ENCODE data around the gene ZNF549. TPM values are rescaled to one million over a fixed set of nuclear protein-coding genes. Genes with fewer than 3 reads are reported as not detected.
A peak's percentile ranks its signal among the peaks of the same experiment; 100 is the strongest.

The ZNF549 gene
- total and polyA plus RNA-seq, 2 of the 13 experiments (the other 11 are each of a cell fraction or from before 2014, with no cell fraction given), result 2.8 to 6.4 TPM

GRCh38 chr19:57499680-57500395, 27.3 kb upstream of the ZNF549 start, which contains the start of gene ZNF773 (continued):
- TF ChIP-seq ZNF768 (CRISPR knock-in tag; IDR thresholded peaks at IDR 0.05) (peak; percentile 63; the same call in 1 of the 2 replicates), RXRA (CRISPR knock-in tag; IDR thresholded peaks at IDR 0.05) (peak; percentile 74), DMAP1 (CRISPR knock-in tag; IDR thresholded peaks at IDR 0.05) (peak; percentile 71; the same call in 1 of the 2 replicates), SOX5 (CRISPR knock-in tag; IDR thresholded peaks at IDR 0.05; ENCODE audit: borderline replicate concordance) (0 out of 2 replicates have a peak, but pooled peaks have one; percentile 22), GMEB1 (CRISPR knock-in tag; IDR thresholded peaks at IDR 0.05; ENCODE audit: borderline replicate concordance) (peak; percentile 95), PHF8 (CRISPR knock-in tag; IDR thresholded peaks at IDR 0.05) (peak; percentile 96), SNAI1 (CRISPR knock-in tag; IDR thresholded peaks at IDR 0.05; ENCODE audit: borderline replicate concordance) (0 out of 2 replicates have a peak, but pooled peaks have one; percentile 37), THAP11 (CRISPR knock-in tag; IDR thresholded peaks at IDR 0.05) (peak; percentile 98), ZBTB38 (CRISPR knock-in tag; IDR thresholded peaks at IDR 0.05) (peak; percentile 35; the same call in 1 of the 2 replicates), HNF1B (CRISPR knock-in tag; IDR thresholded peaks at IDR 0.05) (peak; percentile 69), SRY (CRISPR knock-in tag; IDR thresholded peaks at IDR 0.05) (peak; percentile 70; the same call in 1 of the 2 replicates), ZNF709 (CRISPR knock-in tag; IDR thresholded peaks at IDR 0.05) (peak; percentile 72; the same call in 1 of the 2 replicates)
- TF ChIP-seq, protein P1, sequence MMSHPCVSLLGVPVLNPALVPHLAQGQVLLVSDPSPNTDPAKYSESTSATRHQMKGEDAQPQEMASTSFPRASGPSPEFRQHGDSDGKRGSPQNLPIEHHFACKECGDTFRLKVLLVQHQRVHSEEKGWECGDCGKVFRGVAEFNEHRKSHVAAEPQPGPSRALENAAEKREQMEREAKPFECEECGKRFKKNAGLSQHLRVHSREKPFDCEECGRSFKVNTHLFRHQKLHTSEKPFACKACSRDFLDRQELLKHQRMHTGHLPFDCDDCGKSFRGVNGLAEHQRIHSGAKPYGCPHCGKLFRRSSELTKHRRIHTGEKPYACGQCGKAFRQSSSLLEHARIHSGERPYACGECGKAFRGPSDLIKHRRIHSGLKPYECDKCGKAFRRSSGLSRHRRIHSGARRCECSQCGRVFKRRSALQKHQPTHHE (CRISPR knock-in tag; IDR thresholded peaks at IDR 0.05; ENCODE audit: borderline replicate concordance), result peak; percentile 40; the same call in 1 of the 2 replicates
- TF ChIP-seq, protein P2, sequence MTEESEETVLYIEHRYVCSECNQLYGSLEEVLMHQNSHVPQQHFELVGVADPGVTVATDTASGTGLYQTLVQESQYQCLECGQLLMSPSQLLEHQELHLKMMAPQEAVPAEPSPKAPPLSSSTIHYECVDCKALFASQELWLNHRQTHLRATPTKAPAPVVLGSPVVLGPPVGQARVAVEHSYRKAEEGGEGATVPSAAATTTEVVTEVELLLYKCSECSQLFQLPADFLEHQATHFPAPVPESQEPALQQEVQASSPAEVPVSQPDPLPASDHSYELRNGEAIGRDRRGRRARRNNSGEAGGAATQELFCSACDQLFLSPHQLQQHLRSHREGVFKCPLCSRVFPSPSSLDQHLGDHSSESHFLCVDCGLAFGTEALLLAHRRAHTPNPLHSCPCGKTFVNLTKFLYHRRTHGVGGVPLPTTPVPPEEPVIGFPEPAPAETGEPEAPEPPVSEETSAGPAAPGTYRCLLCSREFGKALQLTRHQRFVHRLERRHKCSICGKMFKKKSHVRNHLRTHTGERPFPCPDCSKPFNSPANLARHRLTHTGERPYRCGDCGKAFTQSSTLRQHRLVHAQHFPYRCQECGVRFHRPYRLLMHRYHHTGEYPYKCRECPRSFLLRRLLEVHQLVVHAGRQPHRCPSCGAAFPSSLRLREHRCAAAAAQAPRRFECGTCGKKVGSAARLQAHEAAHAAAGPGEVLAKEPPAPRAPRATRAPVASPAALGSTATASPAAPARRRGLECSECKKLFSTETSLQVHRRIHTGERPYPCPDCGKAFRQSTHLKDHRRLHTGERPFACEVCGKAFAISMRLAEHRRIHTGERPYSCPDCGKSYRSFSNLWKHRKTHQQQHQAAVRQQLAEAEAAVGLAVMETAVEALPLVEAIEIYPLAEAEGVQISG (CRISPR knock-in tag; IDR thresholded peaks at IDR 0.05), result peak; percentile 86
- TF ChIP-seq, protein P3, sequence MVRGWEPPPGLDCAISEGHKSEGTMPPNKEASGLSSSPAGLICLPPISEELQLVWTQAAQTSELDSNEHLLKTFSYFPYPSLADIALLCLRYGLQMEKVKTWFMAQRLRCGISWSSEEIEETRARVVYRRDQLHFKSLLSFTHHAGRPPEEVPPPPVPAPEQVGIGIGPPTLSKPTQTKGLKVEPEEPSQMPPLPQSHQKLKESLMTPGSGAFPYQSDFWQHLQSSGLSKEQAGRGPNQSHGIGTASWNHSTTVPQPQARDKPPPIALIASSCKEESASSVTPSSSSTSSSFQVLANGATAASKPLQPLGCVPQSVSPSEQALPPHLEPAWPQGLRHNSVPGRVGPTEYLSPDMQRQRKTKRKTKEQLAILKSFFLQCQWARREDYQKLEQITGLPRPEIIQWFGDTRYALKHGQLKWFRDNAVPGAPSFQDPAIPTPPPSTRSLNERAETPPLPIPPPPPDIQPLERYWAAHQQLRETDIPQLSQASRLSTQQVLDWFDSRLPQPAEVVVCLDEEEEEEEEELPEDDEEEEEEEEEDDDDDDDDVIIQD (CRISPR knock-in tag; IDR thresholded peaks at IDR 0.05; ENCODE audit: low read depth), result peak; percentile 34; the same call in 1 of the 2 replicates
- TF ChIP-seq, protein P4, sequence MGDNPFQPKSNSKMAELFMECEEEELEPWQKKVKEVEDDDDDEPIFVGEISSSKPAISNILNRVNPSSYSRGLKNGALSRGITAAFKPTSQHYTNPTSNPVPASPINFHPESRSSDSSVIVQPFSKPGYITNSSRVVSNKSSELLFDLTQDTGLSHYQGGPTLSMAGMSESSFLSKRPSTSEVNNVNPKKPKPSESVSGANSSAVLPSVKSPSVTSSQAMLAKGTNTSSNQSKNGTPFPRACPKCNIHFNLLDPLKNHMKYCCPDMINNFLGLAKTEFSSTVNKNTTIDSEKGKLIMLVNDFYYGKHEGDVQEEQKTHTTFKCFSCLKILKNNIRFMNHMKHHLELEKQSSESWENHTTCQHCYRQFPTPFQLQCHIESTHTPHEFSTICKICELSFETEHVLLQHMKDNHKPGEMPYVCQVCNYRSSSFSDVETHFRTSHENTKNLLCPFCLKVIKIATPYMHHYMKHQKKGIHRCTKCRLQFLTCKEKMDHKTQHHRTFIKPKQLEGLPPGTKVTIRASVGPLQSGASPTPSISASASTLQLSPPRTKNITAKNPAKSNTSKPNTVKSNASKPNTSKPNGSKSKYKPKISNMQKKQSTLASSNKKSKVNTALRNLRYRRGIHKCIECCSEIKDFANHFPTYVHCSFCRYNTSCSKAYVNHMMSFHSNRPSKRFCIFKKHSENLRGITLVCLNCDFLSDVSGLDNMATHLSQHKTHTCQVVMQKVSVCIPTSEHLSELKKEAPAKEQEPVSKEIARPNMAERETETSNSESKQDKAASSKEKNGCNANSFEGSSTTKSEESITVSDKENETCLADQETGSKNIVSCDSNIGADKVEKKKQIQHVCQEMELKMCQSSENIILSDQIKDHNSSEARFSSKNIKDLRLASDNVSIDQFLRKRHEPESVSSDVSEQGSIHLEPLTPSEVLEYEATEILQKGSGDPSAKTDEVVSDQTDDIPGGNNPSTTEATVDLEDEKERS (CRISPR knock-in tag; IDR thresholded peaks at IDR 0.05), result 0 out of 2 replicates have a peak, but pooled peaks have one; percentile 33

Data from HepG2 (cell line).